ENCODE results near the gene BBS2.
A peak's percentile ranks its signal among the peaks of the same experiment; 100 is the strongest.

Gene BBS2

DNA sequence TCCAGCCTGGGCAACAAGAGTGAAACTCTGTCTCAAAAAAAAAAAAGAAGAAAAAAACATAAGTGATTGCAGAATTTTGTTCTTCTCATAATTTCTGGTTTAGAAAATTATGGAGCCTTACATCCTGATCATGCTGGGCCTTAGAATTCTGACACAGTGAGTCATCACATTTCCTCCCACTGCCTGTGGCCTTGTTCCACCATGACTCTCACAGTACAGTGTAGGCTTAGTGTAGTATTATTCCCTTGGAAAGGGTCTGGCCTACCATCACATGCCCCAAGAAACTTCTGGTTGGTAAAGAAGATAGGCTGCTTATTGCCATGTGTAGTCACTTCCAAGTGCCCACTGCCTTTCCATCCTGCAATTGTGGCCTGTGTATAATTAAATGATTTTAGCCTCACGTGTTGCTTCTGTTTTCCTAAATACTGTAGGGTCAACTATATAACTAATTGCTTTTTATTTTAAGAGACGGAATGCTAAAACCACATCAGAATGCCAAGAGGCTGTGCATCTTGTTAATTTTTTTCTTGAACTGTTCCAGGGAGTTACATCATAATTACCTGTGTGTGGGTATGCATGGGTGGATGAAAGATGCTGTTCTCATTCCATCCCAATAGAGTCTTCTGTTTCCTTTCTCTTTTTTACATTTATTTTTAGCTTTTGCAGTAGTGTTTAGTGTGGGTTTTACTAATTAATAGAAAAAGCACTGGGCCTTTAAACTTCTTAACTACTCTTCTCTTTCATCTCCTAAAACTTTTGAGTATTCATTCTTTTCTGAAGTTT is 42.5 kb downstream of the BBS2 start:
- peak; percentile 79 to 83 for DNase-seq

DNA sequence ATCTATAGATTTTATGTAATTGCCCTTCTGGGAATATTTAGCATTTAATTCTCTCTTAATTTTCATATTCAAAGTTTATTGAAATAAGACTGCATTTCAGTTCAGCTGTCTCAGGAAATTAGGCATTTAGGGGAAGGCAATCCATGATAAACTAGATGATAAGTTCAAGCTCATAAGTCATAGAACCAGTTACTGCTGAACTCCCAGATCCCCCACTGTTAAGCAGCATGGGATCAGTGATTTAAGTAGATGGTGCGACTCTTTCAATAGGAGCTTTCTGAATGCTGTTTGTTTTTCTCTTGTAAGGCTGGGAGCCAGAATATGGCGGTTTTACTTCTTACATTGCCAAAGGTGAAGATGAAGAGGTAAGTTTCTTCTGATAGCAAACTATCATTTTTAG is 44.6 kb downstream of the BBS2 start:
- no peak for DNase-seq

DNA sequence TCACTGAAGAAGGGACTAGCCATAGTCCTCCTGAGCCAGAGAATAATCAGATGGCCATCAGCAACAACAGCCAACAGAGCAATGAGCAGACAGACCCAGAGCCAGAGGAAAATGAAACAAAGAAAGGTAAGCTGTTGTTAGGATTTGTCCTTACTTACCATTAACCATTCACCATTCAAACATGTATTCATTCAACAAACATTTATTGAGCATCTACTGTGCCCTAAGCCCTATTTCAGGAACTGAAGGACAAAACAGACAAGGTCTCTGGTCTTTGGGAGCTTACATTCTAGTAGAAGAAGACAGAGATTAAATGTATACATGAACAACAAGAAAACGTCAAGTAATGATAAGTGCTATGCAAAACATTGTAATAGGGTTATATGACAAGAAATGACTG is 49.2 kb downstream of the BBS2 start:
- no peak for DNase-seq

DNA sequence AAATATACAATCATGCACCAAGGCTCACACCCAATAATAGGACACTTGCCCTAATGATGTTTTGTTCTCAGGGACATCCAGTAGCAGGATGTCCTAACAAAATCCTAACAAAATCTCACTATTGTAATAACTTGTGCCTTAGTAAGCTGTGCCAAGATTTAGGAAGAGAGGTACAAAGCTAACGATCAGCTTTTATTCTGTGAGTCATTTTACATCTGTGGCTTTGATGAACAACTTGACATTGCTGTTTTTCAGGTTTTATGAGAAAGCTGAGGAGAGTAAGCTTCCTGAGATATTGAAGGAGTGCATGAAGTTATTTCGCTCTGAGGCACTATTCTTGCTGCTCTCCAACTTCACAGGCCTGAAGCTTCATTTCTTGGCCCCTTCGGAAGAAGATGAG is 49.6 kb downstream of the BBS2 start:
- DNase-seq = no peak

DNA sequence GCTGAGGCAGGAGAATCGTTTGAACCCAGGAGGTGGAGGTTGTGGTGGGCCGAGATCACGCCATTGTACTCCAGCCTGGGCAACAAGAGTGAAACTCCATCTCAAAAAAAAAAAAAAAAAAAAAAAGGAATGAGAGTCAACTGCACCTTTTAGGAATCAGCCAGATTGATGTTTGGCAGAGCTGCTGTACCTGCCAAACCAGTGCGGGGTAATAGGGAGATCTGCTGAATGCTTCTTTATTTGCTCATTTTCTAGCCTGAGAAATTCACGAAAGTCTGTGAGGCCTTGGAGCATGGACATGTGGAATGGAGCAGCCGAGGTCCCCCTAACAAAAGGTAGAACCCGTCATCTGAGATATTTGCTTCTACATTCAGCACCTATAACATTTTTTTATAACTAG is 50.1 kb downstream of the BBS2 start:
- no peak for DNase-seq

DNA sequence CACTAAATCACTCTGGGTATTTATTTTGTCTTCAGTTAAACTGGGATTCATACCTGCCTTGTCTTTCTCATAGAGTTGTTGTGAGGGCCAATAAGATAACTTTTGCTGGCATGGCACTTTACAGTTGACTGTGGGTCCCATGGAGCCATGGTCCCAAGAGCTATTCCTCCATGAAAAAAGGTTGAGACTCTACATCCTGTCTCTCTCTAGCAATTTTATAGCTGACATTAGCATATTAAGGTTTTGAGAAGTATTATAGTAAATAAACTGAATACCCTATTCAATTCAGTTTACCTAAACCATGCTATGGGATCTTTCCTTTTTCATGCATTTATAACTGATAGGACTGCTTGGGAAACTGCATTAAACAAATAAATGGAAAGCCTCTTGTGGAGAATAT is 51.0 kb downstream of the BBS2 start:
- DNase-seq = no peak

DNA sequence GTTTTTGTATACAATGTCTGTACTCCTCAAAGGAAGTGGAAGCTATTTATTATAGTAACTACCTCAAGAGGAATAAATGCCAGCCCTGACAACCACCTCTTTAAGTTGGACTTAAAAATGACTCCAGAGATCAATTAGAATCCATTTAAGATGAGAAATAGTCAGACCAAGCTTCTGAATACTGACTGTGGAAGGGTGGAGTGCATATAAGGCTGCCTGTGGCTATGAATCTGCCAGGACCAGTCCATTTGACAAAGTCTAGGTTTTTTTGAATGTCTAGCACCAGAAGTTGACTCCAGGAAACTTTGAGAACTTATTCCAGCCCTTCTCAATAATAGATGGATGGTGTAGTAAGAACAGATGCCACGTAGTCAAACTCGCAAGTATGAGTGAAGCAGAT is 53.5 kb downstream of the BBS2 start:
- DNase-seq = no peak

DNA sequence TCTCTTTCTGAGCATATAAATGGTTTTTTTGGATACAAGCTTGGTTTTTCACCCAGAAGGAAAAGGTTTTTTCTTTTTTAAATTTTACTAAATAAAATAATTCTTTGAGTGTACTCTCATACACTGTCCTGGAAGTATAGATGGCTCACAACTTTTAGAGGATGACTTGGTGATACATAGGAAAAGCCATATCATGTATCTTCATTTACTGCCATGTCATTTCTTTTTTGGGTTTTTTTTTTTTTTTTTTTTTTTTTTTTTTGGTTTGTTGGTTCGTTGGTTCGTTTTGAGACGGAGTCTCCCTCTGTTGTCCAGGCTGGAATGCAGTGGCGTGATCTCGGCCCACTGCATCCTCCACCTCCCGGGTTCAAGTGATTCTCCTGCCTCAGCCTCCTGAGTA is 56.7 kb downstream of the BBS2 start:
- DNase-seq = no peak

DNA sequence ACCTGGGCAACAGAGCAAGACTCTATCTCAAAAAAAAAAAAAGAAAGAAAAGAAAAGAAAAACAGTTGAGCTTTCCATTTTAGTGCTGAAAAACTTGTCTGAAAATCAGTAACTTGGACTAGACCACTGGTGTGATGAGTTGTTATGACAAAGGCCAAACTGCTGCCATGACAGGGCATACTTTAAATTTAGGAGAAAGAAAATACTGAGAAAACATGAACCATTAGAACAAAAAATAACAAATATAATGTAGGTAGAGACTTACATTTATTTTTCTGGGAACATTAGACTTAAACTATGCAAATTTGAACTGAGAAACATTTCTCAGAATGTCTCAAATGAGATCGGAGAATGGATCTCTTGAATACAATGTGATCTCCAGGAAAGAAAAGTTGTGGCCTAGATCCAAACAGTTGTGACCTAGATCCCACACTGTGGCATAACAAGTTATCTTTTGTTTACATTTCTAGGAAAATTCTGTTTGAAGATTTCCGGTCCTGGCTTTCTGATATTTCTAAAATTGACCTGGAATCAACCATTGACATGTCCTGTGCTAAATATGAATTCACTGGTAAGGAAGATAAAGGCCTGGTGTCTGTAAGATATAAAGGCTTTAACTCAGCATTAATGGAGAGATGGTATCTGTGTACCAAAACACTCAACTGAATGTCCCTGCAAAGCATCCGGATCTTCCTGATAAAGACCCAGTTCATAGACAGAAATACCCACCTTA is 57.6 kb downstream of the BBS2 start:
- DNase-seq = no peak

DNA sequence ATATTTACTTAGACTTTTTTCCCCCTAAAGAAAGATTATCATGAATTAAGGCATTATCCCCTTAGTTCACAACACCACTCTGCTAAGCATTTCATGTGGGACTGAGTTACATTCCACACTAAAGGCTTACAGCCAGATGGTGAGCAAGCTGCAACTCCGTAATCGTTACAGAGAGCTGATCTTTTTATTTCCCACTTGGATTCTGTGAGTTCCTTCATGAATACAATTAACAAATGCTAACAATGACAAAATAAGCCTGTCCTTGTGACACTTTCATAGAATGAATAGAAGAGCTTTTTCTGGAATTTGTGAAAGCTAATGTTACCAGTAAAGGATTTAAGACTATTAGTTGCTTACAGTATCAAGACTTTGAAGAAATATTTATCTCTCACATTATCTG is 59.7 kb downstream of the BBS2 start:
- DNase-seq = no peak

DNA sequence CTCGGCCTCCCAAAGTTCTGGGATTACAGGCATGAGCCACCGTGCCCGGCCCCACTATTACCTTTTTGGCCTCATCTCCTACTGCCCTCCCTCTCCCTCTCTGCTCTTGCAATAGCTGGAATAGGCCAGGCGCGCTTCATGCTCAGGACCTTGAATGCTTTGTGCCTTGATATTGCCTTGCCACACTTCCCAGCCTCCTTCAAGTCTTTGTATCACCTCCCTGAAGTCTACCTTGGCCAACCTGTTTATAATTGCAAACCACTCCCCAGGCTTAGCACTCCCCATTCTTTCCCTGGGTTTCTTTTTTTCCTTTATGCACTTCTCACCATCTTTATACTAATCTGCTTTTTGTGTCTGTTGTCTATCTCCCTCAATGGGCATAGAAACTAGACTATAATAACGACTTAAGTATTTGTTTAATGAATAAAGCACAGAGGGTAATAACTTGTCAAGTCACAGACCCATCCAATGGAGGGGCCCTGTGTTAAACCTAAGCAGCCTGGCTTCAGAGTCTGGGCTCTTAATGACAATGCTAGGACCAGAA is 61.8 kb downstream of the BBS2 start:
- no peak for DNase-seq

DNA sequence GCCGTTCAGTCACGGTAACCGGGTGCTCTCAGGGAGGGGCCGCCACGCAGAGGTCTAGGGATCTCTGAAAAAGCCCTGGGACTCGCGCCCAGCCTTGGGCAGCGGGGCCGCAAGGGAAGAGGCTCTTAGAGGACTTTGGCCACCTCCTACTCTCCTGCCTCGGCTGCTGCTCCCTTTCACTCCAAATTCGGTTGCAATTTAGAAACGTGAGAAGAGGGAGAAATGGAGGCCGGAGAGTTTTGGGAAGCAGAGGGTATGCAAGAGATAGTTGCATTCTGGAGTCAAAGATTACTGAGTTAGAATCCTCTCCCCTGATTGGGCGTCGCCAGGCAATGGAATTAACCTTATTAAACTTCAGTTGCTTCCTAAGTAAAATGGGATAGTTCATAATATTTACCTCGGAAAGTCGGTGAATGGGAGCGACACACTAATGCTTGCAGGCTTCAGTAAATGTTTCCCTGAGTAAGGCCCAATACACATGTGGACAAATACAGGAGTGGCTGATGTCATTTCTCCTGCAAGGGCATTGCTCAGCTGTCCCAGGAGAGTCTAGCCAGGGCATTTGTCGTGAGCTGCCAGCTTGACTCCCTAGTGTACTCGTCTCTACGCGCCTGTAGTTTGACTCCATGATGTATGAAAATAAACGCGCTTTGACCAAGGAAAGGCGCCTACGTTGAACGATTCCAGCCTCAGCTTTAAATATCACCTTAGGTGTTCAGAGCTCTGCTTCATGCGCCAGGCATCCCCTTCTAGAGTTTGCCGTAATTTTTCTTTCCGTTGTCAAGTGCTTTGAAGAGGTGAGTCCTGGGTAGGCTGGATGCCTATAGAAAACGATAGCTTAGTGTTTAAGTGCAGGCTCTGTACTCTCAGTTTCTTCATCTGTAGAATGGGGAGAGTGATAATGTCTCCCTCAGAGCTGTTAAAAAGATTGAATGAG is 67.8 kb downstream of the BBS2 start:
- DNase-seq = peak; percentile 27 to 30

DNA sequence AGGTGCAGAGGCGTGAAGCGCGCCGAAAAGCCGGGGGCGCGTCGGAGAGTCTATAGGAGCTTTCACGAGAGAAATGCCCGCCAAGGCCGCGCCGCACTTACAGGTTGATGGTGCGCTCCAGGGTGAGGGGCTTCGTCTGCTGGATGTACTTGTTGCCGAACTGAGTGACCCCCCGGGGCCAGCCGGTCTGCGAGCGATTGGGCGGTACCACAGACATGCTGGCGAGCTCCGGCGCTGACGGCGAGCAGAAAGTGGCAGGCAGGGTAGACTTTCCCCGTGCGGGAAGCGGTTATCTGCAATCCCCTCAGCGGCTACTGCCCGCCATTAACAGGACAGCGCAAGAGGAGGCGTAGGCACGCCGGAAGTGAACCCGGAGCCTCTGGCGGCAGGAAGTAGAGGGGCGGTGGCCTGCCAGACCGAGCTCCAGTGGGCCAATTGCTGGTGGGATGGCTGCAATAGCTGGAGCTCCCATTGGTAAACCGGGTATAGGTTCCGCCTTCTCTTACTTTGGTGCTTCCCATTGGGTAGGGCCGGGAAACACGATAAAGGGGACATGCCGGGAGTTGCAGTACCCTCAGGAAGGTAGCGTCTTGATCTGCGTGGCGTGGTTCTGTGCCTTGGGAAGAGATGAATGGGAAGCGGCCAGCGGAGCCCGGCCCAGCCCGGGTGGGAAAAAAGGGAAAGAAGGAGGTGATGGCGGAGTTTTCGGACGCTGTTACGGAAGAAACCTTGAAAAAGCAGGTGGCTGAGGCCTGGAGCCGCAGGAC is 68.7 kb downstream of the BBS2 start, which contains the start of the genes NUDT21 and OGFOD1:
Gene NUDT21 (minus strand): TSS at position 347 of the 767 bp plus-strand sequence. CDS start 130 bp downstream, at position 217.
Gene OGFOD1 (plus strand): TSS at position 569 of the 767 bp plus-strand sequence. CDS start 59 bp downstream, at position 628.
- DNase-seq = peak; percentile 97 to 98

DNA sequence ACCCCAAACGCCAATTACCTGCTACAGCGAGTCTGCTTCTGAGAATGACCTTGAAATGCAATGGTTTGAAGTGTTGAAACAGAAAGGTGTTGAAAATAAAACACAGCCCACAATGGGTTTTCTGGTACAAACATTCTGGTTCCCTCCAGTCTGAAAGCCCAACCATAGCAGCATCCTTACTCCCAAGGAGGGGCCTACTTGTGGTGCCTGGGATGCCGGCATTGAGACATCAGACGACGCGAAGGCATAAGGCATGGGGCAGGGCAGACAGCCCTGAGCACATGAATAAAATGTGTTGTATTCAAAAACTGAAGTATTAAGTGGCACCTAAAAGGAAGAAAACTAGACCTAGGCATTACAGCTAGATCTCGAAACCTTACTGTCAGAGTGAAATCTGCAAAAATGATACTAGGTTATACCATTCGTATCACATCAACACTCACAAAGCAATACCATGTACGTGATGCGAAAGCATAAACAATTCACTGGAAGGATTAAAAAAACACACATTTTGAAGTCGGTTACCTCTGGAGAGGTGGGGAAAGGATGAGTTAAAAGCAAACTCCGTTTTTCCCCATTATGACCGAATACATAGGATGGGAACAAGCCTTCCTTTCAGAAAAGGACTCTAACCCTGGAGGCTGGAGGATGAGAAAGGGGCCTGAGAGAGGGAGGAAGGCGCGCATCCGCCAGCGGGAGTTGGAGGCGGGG is 69.4 kb downstream of the BBS2 start:
- no peak for DNase-seq

DNA sequence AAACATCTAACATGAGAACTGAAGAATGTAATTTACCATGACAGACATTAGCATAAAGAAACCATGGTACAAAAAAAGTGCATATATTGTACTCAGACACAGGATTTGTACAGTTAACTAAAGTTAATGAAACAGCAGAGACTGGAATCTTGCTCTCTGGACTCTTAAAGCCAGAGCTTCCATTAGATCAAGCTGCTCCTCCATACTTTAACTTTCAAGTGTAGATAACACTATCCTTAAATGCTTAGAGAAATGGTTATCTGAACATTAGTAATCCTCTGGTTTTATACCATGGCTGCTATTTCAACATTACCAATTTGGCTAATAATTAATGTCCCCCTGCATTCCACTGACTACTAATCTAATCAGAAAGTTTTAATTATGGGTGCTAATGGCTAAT is 71.8 kb downstream of the BBS2 start:
- no peak for DNase-seq

DNA sequence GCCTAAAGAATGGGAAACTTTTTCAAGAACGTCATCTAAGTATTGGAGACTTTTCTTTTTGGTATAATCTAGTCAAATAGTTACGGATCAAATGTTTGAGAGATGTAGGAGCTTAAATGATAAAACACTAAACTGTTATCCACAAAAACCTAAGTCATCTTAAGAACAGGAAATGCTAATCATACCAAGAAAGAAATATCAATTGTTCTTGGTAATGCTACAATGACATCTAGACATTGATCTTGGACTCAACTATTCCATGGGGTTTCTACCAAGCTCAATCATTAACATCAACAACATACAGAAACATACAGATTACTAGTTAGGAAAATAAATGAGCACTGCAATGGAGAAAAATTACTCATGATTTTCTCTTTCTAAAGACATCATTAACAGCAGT is 72.5 kb downstream of the BBS2 start:
- no peak for DNase-seq

DNA sequence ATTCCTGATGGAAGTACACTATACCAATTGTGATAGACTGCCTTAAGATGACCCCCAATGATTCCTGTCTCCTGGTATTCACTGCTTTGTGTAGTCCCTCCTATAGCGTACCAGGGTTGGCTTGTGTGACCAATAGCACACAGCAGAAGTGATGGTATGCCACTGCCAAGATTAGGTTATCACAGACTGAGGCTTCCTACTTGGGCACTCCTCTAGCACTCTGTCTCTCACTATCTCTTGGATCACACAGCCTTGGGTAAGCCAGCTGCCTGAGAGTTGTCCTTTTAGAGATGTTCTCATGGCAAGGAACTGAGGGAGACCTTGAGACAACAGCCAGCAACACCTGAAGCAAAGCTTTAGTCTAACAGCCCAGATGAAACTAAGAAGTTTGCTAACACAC is 81.8 kb downstream of the BBS2 start:
- DNase-seq = no peak

DNA sequence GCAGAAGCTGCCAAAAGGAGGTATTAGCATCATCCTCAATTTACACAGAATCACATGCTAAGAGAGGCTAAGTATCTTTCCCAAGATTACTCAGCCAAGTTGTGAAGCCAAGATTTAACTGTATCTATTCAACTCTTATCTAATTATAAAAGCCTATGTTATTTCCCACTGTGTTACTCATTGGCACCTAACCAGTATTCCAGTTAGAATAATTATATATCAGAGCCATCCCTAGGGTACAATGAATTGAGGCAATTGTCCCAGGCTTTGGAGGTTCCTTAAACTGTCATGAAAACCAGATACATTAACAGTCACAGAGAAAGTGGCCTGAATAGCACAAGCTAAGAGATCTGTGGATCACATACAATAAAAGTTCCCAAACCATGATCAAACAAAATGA is 83.6 kb downstream of the BBS2 start:
- peak in 1 of 2 donors; percentile 19 for DNase-seq

Measured in inflammatory macrophage (primary cell).